OCI-LY1 (cell line): Measurements from ENCODE around the gene ABCB8.

Source experiments
- EZH2 ChIP-seq: fragments of 200-600 bp; sonication (generic), shearing (Covaris generic); IDR thresholded peaks from 2 replicates; pipeline ENCODE4 v1.8.0; 2017; ENCODE audit warnings: borderline replicate concordance, mixed run types, mild to moderate bottlenecking, antibody characterized with exemption, low read length, moderate library complexity, mixed read lengths
- TF ChIP-seq, protein P1 (sequence below): fragments of 200-600 bp; sonication (generic), shearing (Covaris generic); IDR thresholded peaks from 2 replicates; pipeline ENCODE4 v1.5.1; 2017; ENCODE audit warnings: mild to moderate bottlenecking, antibody characterized with exemption, low read length, moderate library complexity, mixed read lengths

DNA sequence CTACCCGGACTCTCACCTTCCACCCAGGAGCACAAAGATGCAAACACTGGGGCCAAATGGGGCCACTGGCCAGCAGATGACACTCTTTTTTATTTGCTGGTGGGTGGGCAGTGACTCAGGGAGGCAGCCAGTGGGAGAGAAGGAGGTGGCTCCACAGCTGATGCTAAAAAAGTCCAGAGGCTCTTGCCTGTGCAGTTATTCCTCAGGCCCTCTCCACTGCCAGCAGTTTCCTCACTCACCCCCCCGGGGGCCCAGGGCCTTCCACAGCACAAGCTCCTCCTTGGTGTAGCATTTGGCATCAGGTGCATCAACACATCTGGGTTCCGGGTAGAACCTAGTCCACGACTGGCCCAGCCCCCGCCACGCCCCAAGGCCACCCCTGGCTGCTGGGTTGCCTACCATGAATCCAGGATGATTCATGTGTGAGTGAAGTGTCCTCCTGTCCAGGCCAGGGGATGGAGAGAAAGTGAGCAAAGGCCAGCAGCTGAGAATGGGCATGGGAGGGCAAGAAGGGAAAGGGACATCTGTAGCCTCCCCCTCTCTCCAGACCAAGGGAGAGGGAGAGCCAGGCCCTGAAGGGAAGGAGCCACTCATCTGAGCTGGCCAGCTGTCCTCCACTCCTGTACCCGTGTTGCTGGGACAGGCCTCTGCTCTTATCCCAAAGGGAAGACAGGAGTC, 48.4 kb upstream of the ABCB8 start:
- TF ChIP-seq, protein P1, sequence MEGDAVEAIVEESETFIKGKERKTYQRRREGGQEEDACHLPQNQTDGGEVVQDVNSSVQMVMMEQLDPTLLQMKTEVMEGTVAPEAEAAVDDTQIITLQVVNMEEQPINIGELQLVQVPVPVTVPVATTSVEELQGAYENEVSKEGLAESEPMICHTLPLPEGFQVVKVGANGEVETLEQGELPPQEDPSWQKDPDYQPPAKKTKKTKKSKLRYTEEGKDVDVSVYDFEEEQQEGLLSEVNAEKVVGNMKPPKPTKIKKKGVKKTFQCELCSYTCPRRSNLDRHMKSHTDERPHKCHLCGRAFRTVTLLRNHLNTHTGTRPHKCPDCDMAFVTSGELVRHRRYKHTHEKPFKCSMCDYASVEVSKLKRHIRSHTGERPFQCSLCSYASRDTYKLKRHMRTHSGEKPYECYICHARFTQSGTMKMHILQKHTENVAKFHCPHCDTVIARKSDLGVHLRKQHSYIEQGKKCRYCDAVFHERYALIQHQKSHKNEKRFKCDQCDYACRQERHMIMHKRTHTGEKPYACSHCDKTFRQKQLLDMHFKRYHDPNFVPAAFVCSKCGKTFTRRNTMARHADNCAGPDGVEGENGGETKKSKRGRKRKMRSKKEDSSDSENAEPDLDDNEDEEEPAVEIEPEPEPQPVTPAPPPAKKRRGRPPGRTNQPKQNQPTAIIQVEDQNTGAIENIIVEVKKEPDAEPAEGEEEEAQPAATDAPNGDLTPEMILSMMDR, result no peak
- no peak for TF ChIP-seq EZH2
